Stimulated activated naive CD8-positive, alpha-beta T cell treated with anti-CD3 and anti-CD28 coated beads, Interleukin-15, Interleukin-2, amounts not matched to agents 100 ng/mL and 50 ng/mL, for 24 hours (primary cell): ENCODE measurements around the gene ARVCF.

Experiments used
- H3K27ac Mint-ChIP-seq: one replicate; pipeline ENCODE4 v1.8.0; 2021; ENCODE audit warnings: mild to moderate bottlenecking, mixed read lengths
- H3K27me3 Mint-ChIP-seq: one replicate; pipeline ENCODE4 v1.8.0; 2021; ENCODE audit warnings: mixed read lengths
- H3K36me3 Mint-ChIP-seq: one replicate; pipeline ENCODE4 v1.8.0; 2021; ENCODE audit warnings: low read depth, mixed read lengths
- H3K4me1 Mint-ChIP-seq: one replicate; pipeline ENCODE4 v1.8.0; 2021; ENCODE audit warnings: low read depth, mixed read lengths
- H3K4me3 Mint-ChIP-seq: one replicate; pipeline ENCODE4 v1.8.0; 2021; ENCODE audit warnings: mild to moderate bottlenecking, mixed read lengths
- H3K9me3 Mint-ChIP-seq: one replicate; pipeline ENCODE4 v1.8.0; 2021; ENCODE audit warnings: mixed read lengths

Gene ARVCF

GRCh38 chr22:20027966-20028854 is 11.6 kb upstream of the ARVCF start:
- H3K36me3 Mint-ChIP-seq = peaks cover 3% of the 10 kb centered on the region
- H3K4me3 Mint-ChIP-seq = no peak overlapping the region
- H3K4me1 Mint-ChIP-seq = peaks cover 18% of the 10 kb centered on the region
- H3K9me3 Mint-ChIP-seq = no peaks in the 10 kb centered on the region
- H3K27me3 Mint-ChIP-seq = no peaks in the 10 kb centered on the region
- H3K27ac Mint-ChIP-seq = no peak overlapping the region

DNA sequence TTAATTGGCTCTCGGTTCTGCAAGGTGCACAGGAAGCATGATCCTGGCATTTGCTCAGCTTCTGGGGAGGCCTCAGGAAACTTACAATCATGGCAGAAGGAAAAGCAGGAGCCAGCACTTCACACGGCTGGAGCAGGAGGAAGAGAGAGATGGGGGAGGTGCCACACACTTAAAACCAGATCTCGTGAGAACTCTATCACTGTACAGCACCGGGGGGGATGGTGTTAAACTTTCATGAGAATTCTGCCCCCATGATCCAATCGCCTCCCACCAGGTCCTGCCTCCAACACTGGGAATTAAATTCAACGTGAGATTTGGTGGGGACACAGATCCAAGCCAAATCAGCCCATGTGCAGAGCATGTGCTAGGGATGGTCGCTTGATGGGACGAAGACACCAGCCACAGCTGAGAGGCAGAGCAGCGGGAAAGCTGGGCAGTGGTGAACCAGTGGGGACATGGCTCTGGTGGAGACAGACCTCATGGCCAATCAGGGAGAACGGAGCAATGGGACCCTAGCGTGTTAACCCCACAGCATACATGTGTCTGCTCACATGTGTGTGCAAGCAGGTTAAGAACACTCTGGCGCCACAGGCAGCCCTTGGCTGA is 10.5 kb upstream of the ARVCF start:
- Mint-ChIP-seq H3K27ac (no peak overlapping the region), H3K9me3 (no peaks in the 10 kb centered on the region), H3K4me3 (no peak overlapping the region), H3K27me3 (no peaks in the 10 kb centered on the region), H3K4me1 (peaks cover 25% of the 10 kb centered on the region), H3K36me3 (peaks cover 4% of the 10 kb centered on the region)

GRCh38 chr22:20026204-20026908 is 9.7 kb upstream of the ARVCF start:
- Mint-ChIP-seq H3K27ac (no peak overlapping the region), H3K4me1 (peaks cover 24% of the 10 kb centered on the region), H3K27me3 (no peaks in the 10 kb centered on the region), H3K36me3 (peaks cover 4% of the 10 kb centered on the region), H3K4me3 (no peak overlapping the region), H3K9me3 (no peaks in the 10 kb centered on the region)

DNA sequence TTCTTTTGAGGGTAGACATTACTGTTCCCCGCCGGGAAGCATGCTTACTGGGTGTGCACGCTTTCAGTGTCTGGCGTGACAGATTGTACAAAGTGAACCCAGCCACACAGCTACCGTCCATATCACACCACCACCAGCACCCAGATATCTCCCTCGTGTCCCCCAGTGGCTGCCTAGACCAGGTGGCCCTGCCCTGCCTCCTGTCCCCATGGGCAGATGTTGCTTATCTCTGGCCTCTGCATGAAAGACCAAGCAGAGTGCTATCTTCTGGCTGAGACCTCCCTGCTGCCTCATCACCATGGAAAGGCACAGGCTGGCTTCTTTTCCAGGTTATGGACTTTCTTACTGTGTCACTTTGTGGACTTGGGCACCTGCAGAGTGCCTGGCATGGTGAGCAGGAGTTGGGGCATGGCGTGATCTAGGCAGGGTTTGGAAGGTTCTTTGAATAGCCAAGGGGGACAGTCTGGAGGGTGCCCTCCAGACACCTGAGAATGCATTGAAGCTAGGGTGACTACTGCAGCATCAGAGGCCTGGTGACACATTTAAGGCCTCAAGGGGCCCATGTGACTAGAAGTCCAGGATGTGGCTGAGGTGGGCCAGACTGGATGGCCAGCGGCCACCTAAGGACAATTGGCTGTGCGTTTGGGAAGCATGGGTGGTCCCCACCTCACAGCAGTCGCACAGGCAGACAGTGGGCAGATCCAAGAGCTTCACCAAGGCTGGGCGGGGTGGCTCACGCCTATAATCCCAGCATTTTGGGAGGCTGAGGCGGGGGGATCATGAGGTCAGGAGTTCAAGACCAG is 9.0 kb upstream of the ARVCF start:
- Mint-ChIP-seq H3K4me1 (peaks cover 24% of the 10 kb centered on the region), H3K27ac (peak overlapping the region; percentile 11), H3K36me3 (peaks cover 4% of the 10 kb centered on the region), H3K9me3 (no peaks in the 10 kb centered on the region), H3K4me3 (no peak overlapping the region), H3K27me3 (no peaks in the 10 kb centered on the region)

DNA sequence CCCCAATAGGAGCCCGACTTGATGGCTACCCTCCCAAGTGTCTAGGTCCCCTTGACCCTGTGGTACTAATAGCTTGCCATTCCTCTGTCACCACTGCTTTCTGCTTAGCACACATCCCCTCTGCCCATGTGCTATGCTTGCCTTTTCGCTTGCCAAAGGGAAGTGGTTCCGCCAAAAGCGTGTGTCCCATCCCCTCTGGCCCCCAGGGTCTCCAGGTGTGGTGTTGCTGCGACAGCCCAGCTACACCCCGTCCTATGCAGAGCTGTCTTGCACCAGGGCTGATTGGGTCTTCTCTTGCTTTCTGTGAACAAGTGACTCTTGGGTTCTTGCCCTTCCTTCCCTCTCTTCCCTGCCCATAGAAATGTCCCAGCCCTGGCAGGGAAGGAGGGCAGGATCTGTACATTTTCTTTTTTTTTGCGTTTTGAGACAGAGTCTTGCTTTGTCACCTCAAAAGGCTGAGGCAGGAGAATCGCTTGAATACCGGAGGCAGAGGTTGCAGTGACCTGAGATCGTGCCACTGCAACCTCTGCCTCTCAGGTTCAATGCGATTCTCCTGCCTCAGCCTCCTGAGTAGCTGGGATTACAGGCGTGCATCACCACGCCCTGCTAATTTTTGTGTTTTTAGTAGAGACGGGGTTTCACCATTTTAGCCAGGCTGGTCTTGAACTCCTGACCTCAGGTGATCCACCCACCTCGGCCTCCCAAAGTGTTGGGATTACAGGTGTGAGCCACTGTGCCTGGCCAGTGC is 8.2 kb upstream of the ARVCF start:
- Mint-ChIP-seq H3K4me1 (peaks cover 31% of the 10 kb centered on the region), H3K27ac (no peak overlapping the region), H3K27me3 (no peaks in the 10 kb centered on the region), H3K9me3 (no peaks in the 10 kb centered on the region), H3K4me3 (no peak overlapping the region), H3K36me3 (peaks cover 4% of the 10 kb centered on the region)

DNA sequence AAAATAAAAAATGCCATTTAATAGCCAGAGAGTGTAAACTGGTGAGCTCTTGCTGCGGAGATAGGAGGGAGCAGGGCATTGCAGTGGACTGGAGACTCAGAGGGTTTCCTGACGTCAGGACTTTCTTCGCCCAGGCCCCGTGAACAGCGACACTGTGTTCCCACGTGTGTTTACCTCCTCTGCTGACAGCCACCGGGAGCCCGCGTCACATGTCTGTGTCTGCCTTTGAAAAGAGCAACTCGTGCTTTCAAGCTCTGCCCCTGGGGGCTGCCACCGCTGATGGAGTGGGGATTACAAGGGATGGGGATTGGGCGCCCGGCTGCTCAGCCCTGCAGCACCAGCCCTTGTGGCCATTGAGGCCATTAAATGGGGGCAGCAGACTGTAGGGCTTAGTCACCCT is 7.6 kb upstream of the ARVCF start:
- H3K4me1 Mint-ChIP-seq = peaks cover 31% of the 10 kb centered on the region
- no peaks in the 10 kb centered on the region for H3K9me3 Mint-ChIP-seq
- H3K4me3 Mint-ChIP-seq = no peak overlapping the region
- H3K27ac Mint-ChIP-seq = no peak overlapping the region
- H3K27me3 Mint-ChIP-seq = no peaks in the 10 kb centered on the region
- peaks cover 4% of the 10 kb centered on the region for H3K36me3 Mint-ChIP-seq

GRCh38 chr22:20022978-20023613 is 6.5 kb upstream of the ARVCF start:
- Mint-ChIP-seq H3K9me3 (no peaks in the 10 kb centered on the region), H3K27me3 (peaks cover 3% of the 10 kb centered on the region), H3K4me3 (peak overlapping the region; percentile 30), H3K36me3 (peaks cover 4% of the 10 kb centered on the region), H3K4me1 (peaks cover 31% of the 10 kb centered on the region), H3K27ac (no peak overlapping the region)

DNA sequence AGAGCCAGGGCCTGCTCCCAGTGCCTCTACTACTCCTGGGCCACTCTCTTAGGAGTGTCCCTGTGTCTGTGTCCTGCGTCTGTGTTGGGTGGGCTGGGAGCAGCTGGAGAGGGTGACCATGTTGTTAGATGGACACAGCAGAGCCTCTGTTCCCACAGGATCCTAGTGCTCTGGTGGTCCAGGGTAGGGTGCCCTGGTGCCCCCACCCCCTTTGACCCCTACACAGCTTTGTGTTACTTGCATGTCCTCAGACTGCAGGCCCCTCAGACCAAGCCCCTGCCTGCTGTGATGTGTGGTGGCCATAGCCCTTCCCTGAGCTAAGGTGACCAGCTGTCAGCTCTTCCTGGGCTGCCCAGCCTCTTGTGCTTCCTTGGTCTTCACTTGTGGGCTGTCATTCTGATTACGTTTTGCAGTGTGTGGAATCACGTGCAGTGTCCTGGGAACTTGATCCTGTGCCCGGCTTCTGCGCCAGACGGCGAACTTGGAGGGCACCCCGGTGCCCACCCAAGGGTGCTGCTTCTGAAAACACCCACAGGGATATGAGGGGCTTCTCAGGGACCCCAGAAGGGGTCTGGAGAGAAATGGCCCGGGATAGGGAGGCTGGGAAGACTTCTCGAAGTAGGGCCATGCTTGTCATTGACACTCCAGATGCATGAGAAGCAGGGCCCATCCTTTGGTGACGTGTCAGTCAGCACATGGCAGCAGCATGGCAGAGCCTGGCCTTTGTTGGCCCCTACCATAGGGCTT is 5.8 kb upstream of the ARVCF start:
- H3K9me3 Mint-ChIP-seq = no peaks in the 10 kb centered on the region
- peaks cover 34% of the 10 kb centered on the region for H3K4me1 Mint-ChIP-seq
- peaks cover 4% of the 10 kb centered on the region for H3K36me3 Mint-ChIP-seq
- H3K27me3 Mint-ChIP-seq = peaks cover 6% of the 10 kb centered on the region
- peak overlapping the region; percentile 89 for H3K4me3 Mint-ChIP-seq
- peak overlapping the region; percentile 75 for H3K27ac Mint-ChIP-seq

GRCh38 chr22:20021196-20022181 is 4.9 kb upstream of the ARVCF start:
- Mint-ChIP-seq H3K36me3 (peaks cover 4% of the 10 kb centered on the region), H3K27ac (peak overlapping the region; percentile 75), H3K4me1 (peaks cover 39% of the 10 kb centered on the region), H3K27me3 (peaks cover 7% of the 10 kb centered on the region), H3K9me3 (no peaks in the 10 kb centered on the region), H3K4me3 (peak overlapping the region; percentile 89)

DNA sequence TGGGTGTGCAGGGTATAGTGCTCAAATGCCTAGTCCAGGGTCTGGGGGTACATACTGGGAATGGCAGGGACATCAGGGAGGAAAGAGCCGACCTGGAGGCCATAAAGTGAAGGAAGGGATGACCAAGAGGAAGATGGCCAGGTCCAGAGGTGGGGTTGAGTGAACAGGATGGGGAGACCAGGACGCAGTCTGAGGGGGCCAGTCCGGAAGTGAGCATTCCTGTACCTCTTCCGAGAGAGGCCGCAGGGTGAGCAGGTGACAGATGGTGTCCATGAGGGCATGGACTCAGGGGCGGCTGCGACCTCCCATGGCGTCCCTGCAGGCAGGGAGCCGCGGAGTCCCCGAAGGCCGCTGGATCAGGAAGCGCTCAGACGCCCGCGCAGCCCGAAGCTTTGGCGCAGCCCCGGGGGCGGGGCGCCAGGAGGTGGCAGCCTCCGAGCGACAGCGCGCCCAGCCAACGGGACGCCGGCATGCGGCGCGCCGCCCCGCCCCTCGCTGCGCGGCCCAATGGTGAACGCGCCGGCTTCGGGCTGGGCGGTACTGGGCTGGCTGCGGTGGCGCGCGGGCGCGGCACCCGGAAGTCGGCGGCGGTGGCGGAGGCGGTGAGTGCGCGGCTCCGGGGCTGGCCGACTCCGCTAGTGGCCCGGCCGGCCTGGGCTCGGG is 4.0 kb upstream of the ARVCF start, which contains the start of gene TANGO2:
TANGO2 (plus strand) TSS at position 578 of the 663 bp plus-strand sequence. CDS start 15,689 bp downstream, outside the sequence.
- peak within 1 kb of the TSS; percentile 86 for H3K27ac Mint-ChIP-seq
- peak within 1 kb of the TSS; percentile 89 for H3K4me3 Mint-ChIP-seq
- peaks cover 4% of the 10 kb centered on the region for H3K36me3 Mint-ChIP-seq
- peaks cover 36% of the 10 kb centered on the region for H3K4me1 Mint-ChIP-seq
- peaks cover 7% of the 10 kb centered on the region for H3K27me3 Mint-ChIP-seq
- no peaks in the 10 kb centered on the region for H3K9me3 Mint-ChIP-seq

GRCh38 chr22:20019661-20020532 is 3.3 kb upstream of the ARVCF start:
- peaks cover 4% of the 10 kb centered on the region for H3K36me3 Mint-ChIP-seq
- peak overlapping the region; percentile 86 for H3K27ac Mint-ChIP-seq

More at GRCh38 chr22:20019661-20020532, 3.3 kb upstream of the ARVCF start:
- H3K4me1 Mint-ChIP-seq = peaks cover 34% of the 10 kb centered on the region
- H3K27me3 Mint-ChIP-seq = peaks cover 15% of the 10 kb centered on the region
- H3K4me3 Mint-ChIP-seq = peak overlapping the region; percentile 81
- H3K9me3 Mint-ChIP-seq = no peaks in the 10 kb centered on the region
